Urinary bladder (tissue), 4 donors: Measurements from ENCODE around the gene THOP1. TPM values are rescaled to one million over a fixed set of nuclear protein-coding genes. Genes with fewer than 3 reads are reported as not detected.

ENCODE experiments used
- DNase-seq: peaks from one replicate; pipeline ENCODE4 v3.0.0-alpha.2; 2015; ENCODE audit errors: extremely low spot score
- H3K27ac ChIP-seq: one replicate; pipeline ENCODE4 v1.5.1; 2013; ENCODE audit warnings: low read depth, mild to moderate bottlenecking, moderate library complexity
- H3K36me3 ChIP-seq: one replicate; pipeline ENCODE4 v1.6.1; 2013; ENCODE audit warnings: mild to moderate bottlenecking, moderate library complexity; ENCODE audit not compliant: insufficient read depth
- H3K4me1 ChIP-seq: one replicate; pipeline ENCODE4 v1.6.1; 2013; ENCODE audit warnings: mild to moderate bottlenecking, moderate library complexity; ENCODE audit not compliant: insufficient read depth
- H3K4me3 ChIP-seq: one replicate; pipeline ENCODE4 v1.5.1; 2013; ENCODE audit warnings: low read depth, low read length
- WGBS: extraction: QIAGEN DNeasy Blood & Tissue Kit; methylation state at CpG from one replicate; pipeline ENCODE4 v1.1.7; 2013; 5-methylcytosine and 5-hydroxymethylcytosine counted together
- polyA plus RNA-seq: library from polyadenylated mRNA; stranded (reverse); fragments of 200-250 nt; gene quantifications from one replicate; pipeline ENCODE4 v1.2.3, GENCODE V29; 2013
- total RNA-seq: library from RNA; depleted of rRNA; stranded (reverse); fragments of >200 nt; gene quantifications from one replicate; pipeline ENCODE4 v1.2.3, GENCODE V29; 2014
- donor health status: healthy with polysubstance abuse.
- donor health status: healthy.

THOP1 gene
- total and polyA plus RNA-seq, 2 donors = 29.2 to 50.4 TPM

DNA sequence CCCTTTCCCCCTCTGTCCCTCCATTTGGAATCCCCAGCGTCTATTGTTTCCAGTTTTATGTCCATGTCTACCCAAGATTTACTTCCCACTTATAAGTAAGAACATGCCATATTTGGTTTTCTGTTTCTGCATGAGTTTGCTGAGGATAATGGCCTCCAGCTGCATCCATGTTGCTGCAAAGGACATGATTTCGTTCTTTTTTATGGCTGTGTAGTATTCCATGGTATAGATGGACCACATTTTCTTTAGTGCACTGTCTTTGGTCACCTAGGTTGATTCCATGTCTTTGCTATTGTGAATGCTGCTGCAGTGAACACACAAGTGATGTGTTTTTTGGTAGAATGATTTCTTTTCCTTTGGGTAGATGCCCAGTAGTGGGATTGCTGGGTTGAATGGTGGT is 59.8 kb downstream of the THOP1 start:
- Histone ChIP-seq H3K4me1 (no peaks in the 10 kb centered on the region), H3K4me3 (no peak overlapping the region), H3K36me3 (no peaks in the 10 kb centered on the region), H3K27ac (no peak overlapping the region)
- no peak for DNase-seq
- 96% methylated on average over 2 of the region's 2 CpGs for WGBS

DNA sequence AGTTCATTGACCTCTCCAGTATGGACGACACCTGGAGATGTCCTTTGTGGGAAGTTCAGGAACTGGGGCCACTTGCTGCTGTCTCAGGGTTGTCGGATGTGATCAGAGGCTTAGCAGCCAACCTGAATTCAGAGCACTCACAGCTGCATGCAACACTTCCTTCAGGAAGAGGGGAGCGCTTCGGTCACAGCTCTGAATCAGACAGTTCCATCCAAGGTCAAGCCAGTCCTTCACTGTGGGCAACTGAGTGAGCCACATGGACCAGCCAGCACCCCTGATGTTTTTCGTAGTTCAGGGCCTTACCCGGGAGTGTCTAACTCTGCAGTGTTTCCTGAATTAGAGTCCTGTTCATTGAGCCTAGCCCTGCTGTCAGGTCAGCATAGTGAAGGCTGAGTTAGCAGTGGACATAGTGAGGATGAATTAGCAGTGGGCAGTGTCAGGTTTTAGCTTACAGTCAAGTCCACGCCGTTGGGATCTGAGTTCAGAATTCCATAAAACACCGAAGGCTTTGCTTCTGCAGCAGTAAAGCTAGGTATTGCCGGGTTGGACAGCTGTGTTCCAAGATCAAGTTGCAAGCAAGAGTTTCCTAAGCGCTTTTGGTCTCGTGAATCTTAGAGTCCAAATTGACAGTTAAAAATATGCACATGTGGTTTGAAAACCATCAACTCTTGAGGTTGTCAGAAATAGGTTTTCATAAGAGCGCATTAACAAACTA is 61.0 kb downstream of the THOP1 start:
- no peak for DNase-seq
- no peak overlapping the region for H3K4me3 ChIP-seq
- peaks cover 5% of the 10 kb centered on the region for H3K36me3 ChIP-seq
- WGBS = 86% methylated on average over 13 of the region's 13 CpGs
- no peaks in the 10 kb centered on the region for H3K4me1 ChIP-seq
- no peak overlapping the region for H3K27ac ChIP-seq

DNA sequence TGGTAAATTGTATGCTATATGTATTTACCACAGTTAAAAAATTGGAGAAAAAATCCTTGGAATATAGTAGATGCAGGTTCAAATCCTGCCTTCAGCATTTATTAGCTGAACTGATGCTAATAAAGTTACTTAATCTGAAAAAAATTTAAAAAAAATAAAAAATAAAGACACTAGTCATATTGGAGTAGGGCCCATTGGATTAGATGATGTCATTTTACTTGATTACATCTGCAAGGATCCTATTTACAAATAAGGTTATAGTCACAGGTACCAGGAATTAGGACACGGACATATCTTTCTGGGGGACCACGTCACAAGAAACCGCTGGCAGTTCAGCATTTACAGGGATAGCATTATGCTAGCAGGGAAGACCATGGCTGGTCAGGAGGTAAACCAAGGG is 62.2 kb downstream of the THOP1 start:
- H3K36me3 ChIP-seq = peaks cover 14% of the 10 kb centered on the region
- H3K4me1 ChIP-seq = no peaks in the 10 kb centered on the region
- WGBS = 88% methylated on average over 3 of the region's 3 CpGs

DNA sequence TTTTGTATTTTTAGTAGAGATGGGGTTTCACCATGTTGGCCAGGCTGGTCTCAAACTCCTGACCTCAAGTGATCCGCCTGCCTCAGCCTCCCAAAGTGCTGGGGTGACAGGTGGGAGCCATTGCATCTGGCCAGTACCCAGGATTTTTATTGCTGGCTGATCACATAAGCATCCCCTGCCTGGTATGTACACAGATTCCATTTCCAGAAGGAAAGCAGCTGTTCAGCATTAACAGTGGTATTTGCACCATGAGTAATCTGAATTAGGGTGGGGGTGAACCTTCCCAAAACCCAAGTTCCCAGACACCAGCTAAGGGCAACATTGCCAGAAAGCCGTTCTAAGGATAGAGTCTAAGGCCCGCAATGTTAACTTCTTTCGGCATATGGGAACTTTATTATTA is 63.3 kb downstream of the THOP1 start:
- Histone ChIP-seq H3K36me3 (peaks cover 18% of the 10 kb centered on the region), H3K4me1 (no peaks in the 10 kb centered on the region), H3K27ac (no peak overlapping the region), H3K4me3 (no peak overlapping the region)
- 51% methylated on average over 4 of the region's 4 CpGs for WGBS
- no peak for DNase-seq

More for the DNA sequence above, 62.2 kb downstream of the THOP1 start:
- Histone ChIP-seq H3K4me3 (no peak overlapping the region), H3K27ac (no peak overlapping the region)
- no peak for DNase-seq

- Histone ChIP-seq H3K36me3 (peaks cover 18% of the 10 kb centered on the region), H3K4me3 (no peak overlapping the region), H3K4me1 (no peaks in the 10 kb centered on the region), H3K27ac (no peak overlapping the region)
- DNase-seq = no peak
- WGBS = 93% methylated on average over 3 of the region's 3 CpGs
Measured at GRCh38 chr19:2850256-2850925, 65.1 kb downstream of the THOP1 start.

DNA sequence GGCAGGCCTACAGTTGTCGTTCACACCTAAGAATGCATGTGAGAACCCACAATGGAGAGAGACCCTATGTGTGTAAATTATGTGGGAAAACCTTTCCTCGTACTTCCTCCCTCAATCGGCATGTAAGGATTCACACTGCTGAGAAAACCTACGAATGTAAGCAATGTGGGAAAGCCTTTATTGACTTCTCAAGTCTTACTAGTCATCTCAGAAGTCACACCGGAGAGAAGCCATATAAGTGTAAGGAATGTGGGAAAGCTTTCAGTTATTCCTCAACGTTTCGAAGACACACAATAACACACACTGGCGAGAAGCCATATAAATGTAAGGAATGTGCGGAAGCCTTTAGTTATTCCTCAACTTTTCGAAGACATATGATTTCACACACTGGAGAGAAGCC is 67.3 kb downstream of the THOP1 start:
- Histone ChIP-seq H3K4me1 (no peaks in the 10 kb centered on the region), H3K4me3 (no peak overlapping the region), H3K36me3 (peaks cover 18% of the 10 kb centered on the region), H3K27ac (no peak overlapping the region)
- WGBS = 98% methylated on average over 10 of the region's 10 CpGs
- no peak for DNase-seq

GRCh38 chr19:2853015-2853606 is 67.8 kb downstream of the THOP1 start:
- Histone ChIP-seq H3K27ac (no peak overlapping the region), H3K36me3 (peaks cover 18% of the 10 kb centered on the region)
- 99% methylated on average over 11 of the region's 11 CpGs for WGBS

GRCh38 chr19:2854849-2855248 is 69.5 kb downstream of the THOP1 start:
- Histone ChIP-seq H3K27ac (no peak overlapping the region), H3K4me1 (no peaks in the 10 kb centered on the region), H3K4me3 (no peak overlapping the region), H3K36me3 (peaks cover 18% of the 10 kb centered on the region)
- WGBS = 98% methylated on average over 3 of the region's 3 CpGs
- no peak for DNase-seq

More at GRCh38 chr19:2853015-2853606, 67.8 kb downstream of the THOP1 start:
- no peak for DNase-seq
- Histone ChIP-seq H3K4me3 (no peak overlapping the region), H3K4me1 (no peaks in the 10 kb centered on the region)

DNA sequence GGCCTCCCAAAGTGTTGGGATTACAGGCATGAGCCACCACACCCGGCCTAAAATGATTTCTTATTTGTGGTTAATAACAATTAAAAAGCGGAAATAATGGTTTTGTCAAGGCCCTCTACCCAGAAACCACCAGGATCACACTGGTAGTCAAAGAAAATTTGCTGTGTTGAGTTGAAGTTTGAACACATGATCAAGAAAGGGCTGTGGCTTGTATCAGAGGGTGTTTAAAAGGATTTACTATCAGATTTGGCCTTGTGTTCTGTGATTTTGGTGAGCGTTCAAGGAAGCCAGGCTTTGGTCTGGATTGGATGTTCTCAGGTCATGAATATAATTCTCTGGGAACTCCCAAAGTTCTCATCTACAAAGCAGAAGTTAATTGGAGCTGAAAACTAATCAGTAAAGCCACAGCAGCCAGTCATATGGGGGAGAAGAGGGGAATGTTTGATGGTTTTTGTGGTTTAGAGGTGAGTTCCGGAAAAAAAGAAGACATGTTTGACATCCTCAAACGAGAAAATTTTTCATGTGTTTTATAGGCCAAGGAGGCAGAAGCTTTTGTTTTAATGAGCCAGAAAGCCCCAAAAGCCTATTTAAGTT is 71.3 kb downstream of the THOP1 start:
- H3K4me3 ChIP-seq = no peak overlapping the region
- DNase-seq = no peak
- 91% methylated on average over 5 of the region's 5 CpGs for WGBS
- no peak overlapping the region for H3K27ac ChIP-seq
- H3K36me3 ChIP-seq = peaks cover 12% of the 10 kb centered on the region
- H3K4me1 ChIP-seq = no peaks in the 10 kb centered on the region

GRCh38 chr19:2858864-2859263 is 73.6 kb downstream of the THOP1 start:
- Histone ChIP-seq H3K36me3 (no peaks in the 10 kb centered on the region), H3K27ac (no peak overlapping the region), H3K4me3 (no peak overlapping the region), H3K4me1 (no peaks in the 10 kb centered on the region)
- WGBS = 71% methylated on average over 27 of the region's 27 CpGs
- no peak for DNase-seq

DNA sequence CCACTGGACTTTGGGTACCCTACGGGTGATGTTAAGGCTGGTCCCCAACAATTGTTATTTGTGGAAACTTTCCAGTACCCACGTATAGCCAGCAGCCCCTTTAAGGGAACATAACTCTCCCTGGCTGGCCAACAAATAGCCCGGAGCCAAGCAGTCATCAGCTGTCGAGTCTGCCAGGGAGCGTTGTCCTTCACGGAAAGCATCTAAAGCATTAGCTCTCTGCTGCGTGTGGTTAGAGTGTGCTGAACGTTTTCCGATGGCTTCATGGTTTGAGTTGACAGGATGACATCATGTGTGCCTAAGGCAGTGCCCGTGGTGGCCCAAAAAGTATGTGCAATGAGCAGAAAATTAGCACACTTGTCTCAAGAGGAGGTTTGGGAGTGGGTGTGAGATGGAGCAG is 78.5 kb downstream of the THOP1 start:
- WGBS = 81% methylated on average over 10 of the region's 10 CpGs
- H3K36me3 ChIP-seq = no peaks in the 10 kb centered on the region
- no peaks in the 10 kb centered on the region for H3K4me1 ChIP-seq
- no peak for DNase-seq
- H3K27ac ChIP-seq = no peak overlapping the region
- H3K4me3 ChIP-seq = no peak overlapping the region
